Smooth muscle cell (in vitro differentiated cells): Measurements from ENCODE around the gene C2CD2. TPM values are rescaled to one million over a fixed set of nuclear protein-coding genes. Genes with fewer than 3 reads are reported as not detected.
A peak's percentile ranks its signal among the peaks of the same experiment; 100 is the strongest.

Experiments used
- DNase-seq: peaks from one replicate; lab custom pipeline; 2025; ENCODE audit not compliant: unreplicated experiment; lab: John Stamatoyannopoulos, UW
- H2AFZ ChIP-seq: fragments of 200-600 bp; sonication (generic); 2 replicates; pipeline ENCODE4 v1.6.0; 2016; ENCODE audit warnings: antibody characterized with exemption, low read depth, mild to moderate bottlenecking
- H3F3A ChIP-seq: fragments of 200-600 bp; sonication (generic); 2 replicates; pipeline ENCODE4 v1.6.0; 2017; ENCODE audit warnings: antibody characterized with exemption, low read depth
- H3K27ac ChIP-seq: fragments of 200-600 bp; sonication (generic); 2 replicates; pipeline ENCODE4 v1.5.1; 2016; ENCODE audit warnings: low read depth, mild to moderate bottlenecking
- H3K27me3 ChIP-seq: fragments of 200-600 bp; sonication (generic); 2 replicates; pipeline ENCODE4 v1.6.1; 2016; ENCODE audit warnings: low read depth, mild to moderate bottlenecking
- H3K36me3 ChIP-seq: fragments of 200-600 bp; sonication (generic); 2 replicates; pipeline ENCODE4 v1.5.1; 2016; ENCODE audit warnings: low read depth
- H3K4me1 ChIP-seq: fragments of 200-600 bp; sonication (generic); 2 replicates; pipeline ENCODE4 v1.5.1; 2016; ENCODE audit warnings: low read depth
- H3K4me2 ChIP-seq: fragments of 200-600 bp; sonication (generic); 2 replicates; pipeline ENCODE4 v1.6.0; 2016; ENCODE audit warnings: mild to moderate bottlenecking
- H3K4me3 ChIP-seq: fragments of 200-600 bp; sonication (generic); 2 replicates; pipeline ENCODE4 v1.5.1; 2016; ENCODE audit warnings: mild to moderate bottlenecking
- H3K79me2 ChIP-seq: fragments of 200-600 bp; sonication (generic); 2 replicates; pipeline ENCODE4 v1.6.0; 2016; ENCODE audit warnings: low read depth, mild to moderate bottlenecking
- H3K9ac ChIP-seq: fragments of 200-600 bp; sonication (generic); 2 replicates; pipeline ENCODE4 v1.6.0; 2016; ENCODE audit warnings: low read depth
- H3K9me3 ChIP-seq: fragments of 200-600 bp; sonication (generic); replicated peaks from 2 replicates; pipeline ENCODE4 v1.5.1; 2016; ENCODE audit warnings: low read depth
- H4K20me1 ChIP-seq: fragments of 200-600 bp; sonication (generic); 2 replicates; pipeline ENCODE4 v1.6.0; 2016; ENCODE audit warnings: low read depth
- CTCF ChIP-seq: fragments of 200-600 bp; sonication (generic); IDR thresholded peaks from 2 replicates; pipeline ENCODE4 v1.5.1; 2017; ENCODE audit warnings: borderline replicate concordance, mild to moderate bottlenecking, antibody characterized with exemption; ENCODE audit not compliant: insufficient read depth, poor library complexity, severe bottlenecking
- WGBS: methylation state at CpG from one replicate; pipeline ENCODE4 v1.1.7; 2016; ENCODE audit warnings: low lambda C conversion rate; 5-methylcytosine and 5-hydroxymethylcytosine counted together
- polyA plus RNA-seq: library from polyadenylated mRNA; unstranded; fragments of >200 nt; fragmentation: Nextera tagmentation; extraction: Ambion mirVana; gene quantifications from 2 replicates; pipeline ENCODE4 v1.2.1, GENCODE V29; 2016
- total RNA-seq: library from RNA; depleted of rRNA; stranded (reverse); fragments of >200 nt; gene quantifications from 2 replicates; pipeline ENCODE4 v1.2.3, GENCODE V29; 2014

The C2CD2 gene
- total and polyA plus RNA-seq, 2 experiments from 2014 or later = 3.4 to 6.1 TPM

DNA sequence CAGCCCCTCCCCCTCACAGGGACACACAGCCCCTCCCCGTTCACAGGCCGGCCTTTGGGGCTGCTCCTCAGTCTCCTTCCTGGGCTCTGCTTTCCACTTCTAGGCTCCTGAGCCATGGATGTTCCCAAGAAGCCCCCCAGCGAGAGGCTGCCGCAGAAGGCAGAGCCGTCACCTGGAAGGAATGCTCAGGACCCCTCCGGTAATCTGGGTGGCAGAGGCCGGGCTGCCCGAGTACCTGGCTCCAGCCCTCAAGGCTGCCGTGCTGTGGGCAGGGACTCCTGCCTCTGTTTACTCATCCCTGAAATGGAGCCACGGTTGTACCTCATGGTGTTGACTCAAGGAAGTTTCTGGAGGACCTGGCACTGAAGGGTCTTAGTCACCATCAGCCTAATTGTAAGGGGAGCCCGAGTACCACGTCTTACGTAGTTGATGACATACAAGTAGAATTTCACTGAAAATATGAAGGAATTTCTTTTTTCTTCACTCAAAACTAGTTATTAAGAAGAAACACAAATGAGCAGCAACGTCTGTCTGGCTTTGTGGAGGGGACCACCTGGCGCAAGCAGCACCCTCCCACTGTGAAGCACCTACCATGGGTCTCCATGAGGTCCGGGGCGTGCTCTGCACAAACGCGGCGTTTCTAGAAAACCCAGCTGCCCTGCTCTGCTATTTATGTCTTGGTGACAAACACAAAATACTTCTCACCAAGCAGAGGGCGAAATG, 108.3 kb downstream of the C2CD2 start:
- peak overlapping the region; percentile 9 for H3K27ac ChIP-seq
- no peaks in the 10 kb centered on the region for H3K4me1 ChIP-seq
- H3K36me3 ChIP-seq = peaks cover 9% of the 10 kb centered on the region
- no peaks in the 10 kb centered on the region for H3K27me3 ChIP-seq
- no peak overlapping the region for H3K9ac ChIP-seq
- no peak for DNase-seq
- H3K79me2 ChIP-seq = no peaks in the 10 kb centered on the region
- H4K20me1 ChIP-seq = no peaks in the 10 kb centered on the region
- no peak for TF ChIP-seq CTCF
- H3F3A ChIP-seq = no peaks in the 10 kb centered on the region
- no peak overlapping the region for H3K4me3 ChIP-seq
- 94% methylated on average over 21 of the region's 21 CpGs for WGBS
- no peak overlapping the region for H3K4me2 ChIP-seq
- H2AFZ ChIP-seq = no peak overlapping the region
- H3K9me3 ChIP-seq = peaks cover 11% of the 10 kb centered on the region

DNA sequence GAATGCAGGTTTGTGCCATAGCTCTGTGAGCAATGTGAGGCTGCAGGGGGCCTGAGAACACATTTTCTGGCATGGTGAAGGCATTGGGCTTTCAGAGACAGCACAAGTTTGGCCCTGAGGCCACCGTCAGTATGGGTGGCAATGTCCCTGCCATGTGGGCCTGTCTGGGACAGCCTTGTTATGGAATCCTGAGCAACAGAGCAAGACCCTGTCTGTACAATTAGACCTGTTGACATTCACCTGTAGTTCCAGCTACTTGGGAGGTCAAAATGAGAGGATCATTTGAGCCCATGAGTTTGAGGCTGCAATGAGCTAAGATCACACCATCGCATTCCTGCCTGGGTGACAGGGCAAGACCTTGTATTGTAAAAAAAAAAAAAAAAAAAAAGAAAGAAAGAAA, 110.2 kb downstream of the C2CD2 start:
- 100% methylated on average over 2 of the region's 2 CpGs for WGBS
- Histone ChIP-seq H2AFZ (no peak overlapping the region), H3K27ac (no peak overlapping the region), H3K4me2 (no peak overlapping the region), H3K27me3 (no peaks in the 10 kb centered on the region), H3K36me3 (peaks cover 9% of the 10 kb centered on the region), H3K9ac (no peak overlapping the region), H4K20me1 (no peaks in the 10 kb centered on the region), H3K9me3 (peaks cover 11% of the 10 kb centered on the region), H3K4me3 (no peak overlapping the region), H3K79me2 (no peaks in the 10 kb centered on the region), H3K4me1 (no peaks in the 10 kb centered on the region), H3F3A (no peaks in the 10 kb centered on the region)
- no peak for DNase-seq
- no peak for TF ChIP-seq CTCF

- no peak overlapping the region for H3K4me3 ChIP-seq
- no peak for DNase-seq
- no peak overlapping the region for H2AFZ ChIP-seq
- H3K36me3 ChIP-seq = peaks cover 9% of the 10 kb centered on the region
- no peak overlapping the region for H3K9ac ChIP-seq
- no peaks in the 10 kb centered on the region for H3K4me1 ChIP-seq
- peaks cover 11% of the 10 kb centered on the region for H3K9me3 ChIP-seq
- H3K79me2 ChIP-seq = no peaks in the 10 kb centered on the region
- no peaks in the 10 kb centered on the region for H3K27me3 ChIP-seq
- 97% methylated on average over 1 of the region's 1 CpG for WGBS
- H4K20me1 ChIP-seq = no peaks in the 10 kb centered on the region
- TF ChIP-seq CTCF = no peak
- H3F3A ChIP-seq = no peaks in the 10 kb centered on the region
- H3K27ac ChIP-seq = no peak overlapping the region
- no peak overlapping the region for H3K4me2 ChIP-seq
Observed at GRCh38 chr21:41840880-41841279, 112.9 kb downstream of the C2CD2 start.
